Astrocyte (in vitro differentiated cells and primary cell): ENCODE measurements around the gene TRANK1. TPM values are rescaled to one million over a fixed set of nuclear protein-coding genes. Genes with fewer than 3 reads are reported as not detected.

Source experiments
- DNase-seq: peaks from one replicate; pipeline ENCODE4 v3.0.0-alpha.2; 2010; ENCODE audit warnings: low read depth
- FAIRE-seq: peaks from 2 replicates; lab custom pipeline; 2011; peaks lifted over from hg19 to GRCh38; lab: Jason Lieb, UNC
- H2AFZ ChIP-seq: 2 replicates; pipeline ENCODE4 v1.6.0; 2012; ENCODE audit warnings: low read depth, low read length, inconsistent platforms
- H3K27ac ChIP-seq: 2 replicates; pipeline ENCODE4 v1.5.1; 2011; ENCODE audit warnings: low read depth, low read length, inconsistent platforms
- H3K27me3 ChIP-seq: 2 replicates; pipeline ENCODE4 v1.6.0; 2011; ENCODE audit warnings: low read length, inconsistent platforms; ENCODE audit not compliant: insufficient read depth
- H3K36me3 ChIP-seq: 2 replicates; pipeline ENCODE4 v1.5.1; 2011; ENCODE audit warnings: low read length, inconsistent platforms; ENCODE audit not compliant: insufficient read depth
- H3K4me1 ChIP-seq: 2 replicates; pipeline ENCODE4 v1.5.1; 2011; ENCODE audit warnings: low read length, inconsistent platforms; ENCODE audit not compliant: insufficient read depth
- H3K4me2 ChIP-seq: 2 replicates; pipeline ENCODE4 v1.6.0; 2012; ENCODE audit warnings: low read length, inconsistent platforms
- H3K4me3 ChIP-seq: 2 replicates; pipeline ENCODE4 v1.5.1; 2011; ENCODE audit warnings: low read depth, mild to moderate bottlenecking, low read length, inconsistent platforms; ENCODE audit not compliant: insufficient read depth
- H3K79me2 ChIP-seq: 2 replicates; pipeline ENCODE4 v1.6.0; 2012; ENCODE audit warnings: mild to moderate bottlenecking, low read length, inconsistent platforms; ENCODE audit not compliant: insufficient read depth
- H3K9ac ChIP-seq: 2 replicates; pipeline ENCODE4 v1.6.0; 2012; ENCODE audit warnings: mild to moderate bottlenecking, low read length, inconsistent platforms
- H3K9me3 ChIP-seq: 2 replicates; pipeline ENCODE4 v1.5.1; 2012; ENCODE audit warnings: low read depth, mild to moderate bottlenecking, low read length, inconsistent platforms; ENCODE audit not compliant: insufficient read depth
- H4K20me1 ChIP-seq: 2 replicates; pipeline ENCODE4 v1.6.0; 2012; ENCODE audit warnings: low read length, inconsistent platforms; ENCODE audit not compliant: insufficient read depth
- H3K27ac Mint-ChIP-seq: one replicate; pipeline ENCODE4 v1.8.0; 2021; ENCODE audit warnings: mild to moderate bottlenecking, mixed read lengths; ENCODE audit not compliant: unreplicated experiment
- H3K27me3 Mint-ChIP-seq: one replicate; pipeline ENCODE4 v1.8.0; 2021; ENCODE audit warnings: low read depth, mixed read lengths; ENCODE audit not compliant: unreplicated experiment
- H3K36me3 Mint-ChIP-seq: one replicate; pipeline ENCODE4 v1.8.0; 2021; ENCODE audit warnings: low read depth, mixed read lengths; ENCODE audit not compliant: unreplicated experiment
- H3K4me1 Mint-ChIP-seq: one replicate; pipeline ENCODE4 v1.8.0; 2021; ENCODE audit warnings: low read depth, mixed read lengths; ENCODE audit not compliant: unreplicated experiment
- H3K4me3 Mint-ChIP-seq: one replicate; pipeline ENCODE4 v1.8.0; 2021; ENCODE audit warnings: mild to moderate bottlenecking, moderate library complexity, mixed read lengths; ENCODE audit not compliant: unreplicated experiment
- H3K9me3 Mint-ChIP-seq: one replicate; pipeline ENCODE4 v1.8.0; 2021; ENCODE audit warnings: mild to moderate bottlenecking, mixed read lengths; ENCODE audit not compliant: unreplicated experiment
- CTCF ChIP-seq: IDR thresholded peaks from 2 replicates; pipeline ENCODE4 v1.5.1; 2011; ENCODE audit warnings: low read depth, mild to moderate bottlenecking, inconsistent platforms, low read length, moderate library complexity; ENCODE audit not compliant: insufficient read depth
- EZH2 ChIP-seq: IDR thresholded peaks from 2 replicates; pipeline ENCODE4 v1.6.1; 2012; ENCODE audit warnings: mild to moderate bottlenecking, low read length, inconsistent platforms; ENCODE audit not compliant: insufficient read depth
- total RNA-seq: library from RNA; stranded (reverse); gene quantifications from 2 replicates; pipeline ENCODE4 v1.2.1, GENCODE V29; 2021

The TRANK1 gene
- total RNA-seq, 1 donor from 2014 or later, result 5.6 TPM

DNA sequence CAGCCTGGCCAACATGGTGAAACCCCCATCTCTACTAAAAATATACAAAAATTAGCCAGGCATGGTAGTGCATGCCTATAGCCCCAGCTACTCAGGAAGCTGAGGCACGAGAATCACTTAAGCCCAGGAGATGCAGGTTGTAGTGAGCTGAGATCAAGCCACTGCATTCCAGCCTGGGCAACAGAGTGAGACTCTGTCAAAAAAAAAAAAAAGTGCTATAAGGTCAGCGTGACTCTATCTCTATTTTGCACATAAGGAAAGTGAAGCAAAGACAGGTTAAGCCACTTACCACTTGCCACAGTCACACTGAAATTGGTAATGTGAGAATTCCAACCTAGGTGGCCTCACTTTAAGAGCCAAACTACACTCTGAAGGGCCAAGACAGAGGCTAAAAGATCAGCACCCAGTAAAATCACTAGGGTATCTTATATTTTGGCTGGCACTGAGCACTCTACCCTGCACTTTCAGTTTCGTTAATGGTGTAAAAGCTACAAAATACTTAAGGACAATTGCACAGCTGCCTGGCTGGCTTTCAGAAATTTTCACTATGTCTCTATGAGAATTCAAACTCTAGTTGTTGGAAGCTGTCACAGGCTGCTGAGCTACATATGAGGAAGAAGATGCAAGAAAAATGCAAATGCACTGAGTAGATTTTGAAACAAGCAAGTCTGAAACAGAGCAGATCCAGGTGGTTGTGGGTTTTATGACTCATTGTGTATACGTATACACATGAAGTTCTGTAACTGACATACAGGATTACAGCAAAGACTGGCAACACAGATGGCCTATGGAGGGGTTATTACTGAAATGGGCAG, 32.7 kb downstream of the TRANK1 start:
- peaks cover 2% of the 10 kb centered on the region for H3K9me3 Mint-ChIP-seq
- H3K4me1 Mint-ChIP-seq, result peaks cover 16% of the 10 kb centered on the region
- no peaks in the 10 kb centered on the region for H4K20me1 ChIP-seq
- H3K79me2 ChIP-seq, result no peaks in the 10 kb centered on the region
- peaks cover 15% of the 10 kb centered on the region for H3K4me1 ChIP-seq
- H3K36me3 Mint-ChIP-seq, result no peaks in the 10 kb centered on the region
- H3K27ac ChIP-seq, result no peak overlapping the region
- H3K9ac ChIP-seq, result no peak overlapping the region
- no peaks in the 10 kb centered on the region for H3K27me3 Mint-ChIP-seq
- peak overlapping the region; percentile 43 for H3K27ac Mint-ChIP-seq
- no peak overlapping the region for H2AFZ ChIP-seq
- no peak overlapping the region for H3K4me3 Mint-ChIP-seq
- DNase-seq (peak; percentile 86), FAIRE-seq (no peak)
- H3K36me3 ChIP-seq, result no peaks in the 10 kb centered on the region
- H3K27me3 ChIP-seq, result no peaks in the 10 kb centered on the region
- H3K4me2 ChIP-seq, result peak overlapping the region; percentile 57
- no peaks in the 10 kb centered on the region for H3K9me3 ChIP-seq
- H3K4me3 ChIP-seq, result no peak overlapping the region
- TF ChIP-seq CTCF (no peak), EZH2 (no peak)

DNA sequence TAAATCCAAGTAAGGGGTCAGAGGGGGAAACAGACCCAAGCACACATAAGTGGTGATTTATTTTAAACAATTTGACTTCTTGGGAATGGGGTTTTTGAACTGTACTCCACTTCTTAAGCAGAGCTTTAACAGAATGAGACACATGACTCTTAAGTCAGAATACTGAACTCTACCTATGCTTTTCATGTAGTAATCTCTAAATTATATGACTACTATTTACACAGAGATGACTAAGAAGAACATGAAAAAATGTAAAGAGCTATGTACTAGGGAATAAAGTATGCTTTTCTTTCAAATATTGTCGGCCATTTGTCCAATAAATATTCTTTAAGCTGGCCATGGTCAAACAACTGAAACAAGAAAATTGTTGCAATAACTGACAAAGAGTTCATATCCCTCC, 35.2 kb downstream of the TRANK1 start:
- Histone ChIP-seq H3K4me1 (peaks cover 15% of the 10 kb centered on the region), H3K36me3 (no peaks in the 10 kb centered on the region), H3K27me3 (no peaks in the 10 kb centered on the region), H3K4me3 (no peak overlapping the region), H3K4me2 (no peak overlapping the region), H3K27ac (no peak overlapping the region), H4K20me1 (no peaks in the 10 kb centered on the region), H3K9ac (no peak overlapping the region), H2AFZ (no peak overlapping the region), H3K79me2 (no peaks in the 10 kb centered on the region), H3K9me3 (no peaks in the 10 kb centered on the region)
- Mint-ChIP-seq H3K36me3 (no peaks in the 10 kb centered on the region), H3K9me3 (peaks cover 2% of the 10 kb centered on the region), H3K27ac (no peak overlapping the region), H3K27me3 (no peaks in the 10 kb centered on the region), H3K4me3 (no peak overlapping the region), H3K4me1 (peaks cover 24% of the 10 kb centered on the region)
- TF ChIP-seq EZH2 (no peak), CTCF (no peak)
- DNase-seq (no peak), FAIRE-seq (no peak)

DNA sequence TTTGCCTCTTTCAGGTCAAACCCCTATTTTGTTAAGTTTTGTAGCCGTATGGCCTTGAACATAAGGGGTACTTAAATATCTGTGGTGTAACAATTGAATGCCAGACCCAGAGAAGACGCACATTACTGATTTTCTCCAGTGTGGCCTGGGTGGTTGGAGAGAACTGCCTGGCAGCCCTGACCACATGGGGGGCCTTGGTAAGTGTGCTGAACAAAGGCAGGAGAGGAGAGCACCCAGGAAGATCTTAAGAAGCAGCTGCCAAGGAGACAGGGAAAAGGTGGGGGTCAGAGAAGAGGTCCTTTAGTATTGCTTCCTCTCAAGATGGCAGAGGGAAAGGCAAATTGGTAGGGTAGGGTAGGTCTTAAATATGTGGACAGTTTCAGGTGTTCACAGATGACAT, 35.7 kb downstream of the TRANK1 start:
- TF ChIP-seq EZH2 (no peak), CTCF (no peak)
- Histone ChIP-seq H3K9me3 (no peaks in the 10 kb centered on the region), H3K9ac (no peak overlapping the region), H3K27me3 (no peaks in the 10 kb centered on the region), H3K4me2 (no peak overlapping the region), H3K79me2 (no peaks in the 10 kb centered on the region), H3K4me1 (peaks cover 15% of the 10 kb centered on the region), H4K20me1 (no peaks in the 10 kb centered on the region), H3K4me3 (no peak overlapping the region), H2AFZ (no peak overlapping the region), H3K27ac (no peak overlapping the region), H3K36me3 (no peaks in the 10 kb centered on the region)
- peaks cover 24% of the 10 kb centered on the region for H3K4me1 Mint-ChIP-seq
- H3K27ac Mint-ChIP-seq, result no peak overlapping the region
- H3K27me3 Mint-ChIP-seq, result no peaks in the 10 kb centered on the region
- H3K4me3 Mint-ChIP-seq, result no peak overlapping the region
- no peak for DNase-seq
- H3K36me3 Mint-ChIP-seq, result no peaks in the 10 kb centered on the region
- peaks cover 2% of the 10 kb centered on the region for H3K9me3 Mint-ChIP-seq
- no peak for FAIRE-seq
